Stimulated activated CD8-positive, alpha-beta memory T cell treated with anti-CD3 and anti-CD28 coated beads, Interleukin-4, amount 100 ng/mL, for 24 hours (primary cell): Measurements from ENCODE around the gene ARID5B.

Experiments
- DNase-seq: peaks from one replicate; pipeline ENCODE4 v3.0.0-alpha.2; 2020; ENCODE audit warnings: low read depth

Gene ARID5B

GRCh38 chr10:61888744-61889143 is 12.8 kb upstream of the ARID5B start:
- DNase-seq, result no peak

- no peak for DNase-seq
Measured at GRCh38 chr10:61890430-61890829, 11.1 kb upstream of the ARID5B start.

GRCh38 chr10:61890881-61891409 is 10.6 kb upstream of the ARID5B start:
- DNase-seq, result no peak

GRCh38 chr10:61891906-61892585 is 9.5 kb upstream of the ARID5B start:
- DNase-seq, result no peak

GRCh38 chr10:61892961-61893360 is 8.5 kb upstream of the ARID5B start:
- DNase-seq, result no peak

- DNase-seq, result no peak
Measured at GRCh38 chr10:61894133-61894532, 7.4 kb upstream of the ARID5B start.

GRCh38 chr10:61895898-61896600 is 5.5 kb upstream of the ARID5B start:
- no peak for DNase-seq

GRCh38 chr10:61896854-61897661 is 4.4 kb upstream of the ARID5B start:
- DNase-seq, result no peak

GRCh38 chr10:61897671-61898434 is 3.6 kb upstream of the ARID5B start:
- DNase-seq, result no peak

- DNase-seq, result no peak
Measured at GRCh38 chr10:61898435-61898778, 3.1 kb upstream of the ARID5B start.

GRCh38 chr10:61899069-61899531 is 2.4 kb upstream of the ARID5B start:
- no peak for DNase-seq

GRCh38 chr10:61899663-61899996 is 1.9 kb upstream of the ARID5B start:
- DNase-seq, result no peak

GRCh38 chr10:61899997-61900828 is 1.3 kb upstream of the ARID5B start:
- DNase-seq, result no peak

- DNase-seq, result no peak
Measured at GRCh38 chr10:61901829-61902444, 438 bp downstream of the ARID5B start.

GRCh38 chr10:61902445-61903220 is 1.1 kb downstream of the ARID5B start:
- DNase-seq, result peak; percentile 47

GRCh38 chr10:61903221-61903927 is 1.9 kb downstream of the ARID5B start:
- peak; percentile 57 for DNase-seq

- no peak for DNase-seq
Measured at GRCh38 chr10:61903928-61904344, 2.4 kb downstream of the ARID5B start.

GRCh38 chr10:61904733-61905725 is 3.5 kb downstream of the ARID5B start:
- no peak for DNase-seq
